ENCODE data around the gene UBE3B.

Gene UBE3B

GRCh38 chr12:109547286-109547685, 69.9 kb downstream of the UBE3B start:
- 94 to 96% methylated on average over 18 of the region's 18 CpGs for WGBS, 2 experiments
- H3K9me3 ChIP-seq (ENCODE audit: control insufficient read depth, low read length) = no peaks in the 10 kb centered on the region

GRCh38 chr12:109548258-109548657, 70.8 kb downstream of the UBE3B start:
- Histone ChIP-seq H3K27ac (ENCODE audit: insufficient read depth, low read depth, low read length, poor library complexity, severe bottlenecking) (no peak overlapping the region), H3K36me3 (ENCODE audit: control insufficient read depth, insufficient read depth, low read length) (no peaks in the 10 kb centered on the region), H3K4me3 (ENCODE audit: insufficient read depth, low read depth, low read length) (no peak overlapping the region), H3K9me3 (ENCODE audit: control insufficient read depth, low read length) (no peaks in the 10 kb centered on the region), H3K4me1 (ENCODE audit: control insufficient read depth, insufficient read depth, low read length) (no peaks in the 10 kb centered on the region), H3K27me3 (ENCODE audit: control insufficient read depth, insufficient read depth, low read length, poor library complexity, severe bottlenecking) (no peaks in the 10 kb centered on the region)
- WGBS, 2 experiments = 76 to 80% methylated on average over 4 of the region's 4 CpGs

More at GRCh38 chr12:109547286-109547685, 69.9 kb downstream of the UBE3B start:
- H3K36me3 ChIP-seq (ENCODE audit: control insufficient read depth, insufficient read depth, low read length) = no peaks in the 10 kb centered on the region
- no peak overlapping the region for H3K27ac ChIP-seq (ENCODE audit: insufficient read depth, low read depth, low read length, poor library complexity, severe bottlenecking)
- H3K27me3 ChIP-seq (ENCODE audit: control insufficient read depth, insufficient read depth, low read length, poor library complexity, severe bottlenecking) = no peaks in the 10 kb centered on the region
- H3K4me3 ChIP-seq (ENCODE audit: insufficient read depth, low read depth, low read length) = no peak overlapping the region
- H3K4me1 ChIP-seq (ENCODE audit: control insufficient read depth, insufficient read depth, low read length) = no peaks in the 10 kb centered on the region

GRCh38 chr12:109549613-109550270, 72.3 kb downstream of the UBE3B start:
- 79 to 80% methylated on average over 15 of the region's 15 CpGs for WGBS, 2 experiments
- no peaks in the 10 kb centered on the region for H3K36me3 ChIP-seq (ENCODE audit: control insufficient read depth, insufficient read depth, low read length)

GRCh38 chr12:109550281-109550680, 72.8 kb downstream of the UBE3B start:
- no peak overlapping the region for H3K4me3 ChIP-seq (ENCODE audit: insufficient read depth, low read depth, low read length)
- H3K27ac ChIP-seq (ENCODE audit: insufficient read depth, low read depth, low read length, poor library complexity, severe bottlenecking) = no peak overlapping the region
- H3K9me3 ChIP-seq (ENCODE audit: control insufficient read depth, low read length) = no peaks in the 10 kb centered on the region
- H3K4me1 ChIP-seq (ENCODE audit: control insufficient read depth, insufficient read depth, low read length) = no peaks in the 10 kb centered on the region
- WGBS, 2 experiments = 85 to 88% methylated on average over 12 of the region's 12 CpGs
- no peaks in the 10 kb centered on the region for H3K27me3 ChIP-seq (ENCODE audit: control insufficient read depth, insufficient read depth, low read length, poor library complexity, severe bottlenecking)
- H3K36me3 ChIP-seq (ENCODE audit: control insufficient read depth, insufficient read depth, low read length) = no peaks in the 10 kb centered on the region

More at GRCh38 chr12:109549613-109550270, 72.3 kb downstream of the UBE3B start:
- no peak overlapping the region for H3K4me3 ChIP-seq (ENCODE audit: insufficient read depth, low read depth, low read length)
- H3K9me3 ChIP-seq (ENCODE audit: control insufficient read depth, low read length) = no peaks in the 10 kb centered on the region
- no peaks in the 10 kb centered on the region for H3K4me1 ChIP-seq (ENCODE audit: control insufficient read depth, insufficient read depth, low read length)
- H3K27ac ChIP-seq (ENCODE audit: insufficient read depth, low read depth, low read length, poor library complexity, severe bottlenecking) = no peak overlapping the region
- no peaks in the 10 kb centered on the region for H3K27me3 ChIP-seq (ENCODE audit: control insufficient read depth, insufficient read depth, low read length, poor library complexity, severe bottlenecking)

- Histone ChIP-seq H3K4me1 (ENCODE audit: control insufficient read depth, insufficient read depth, low read length) (no peaks in the 10 kb centered on the region), H3K4me3 (ENCODE audit: insufficient read depth, low read depth, low read length) (no peak overlapping the region), H3K9me3 (ENCODE audit: control insufficient read depth, low read length) (no peaks in the 10 kb centered on the region), H3K36me3 (ENCODE audit: control insufficient read depth, insufficient read depth, low read length) (no peaks in the 10 kb centered on the region), H3K27me3 (ENCODE audit: control insufficient read depth, insufficient read depth, low read length, poor library complexity, severe bottlenecking) (no peaks in the 10 kb centered on the region), H3K27ac (ENCODE audit: insufficient read depth, low read depth, low read length, poor library complexity, severe bottlenecking) (no peak overlapping the region)
- 95 to 96% methylated on average over 6 of the region's 6 CpGs for WGBS, 2 experiments
Measured at GRCh38 chr12:109551108-109551507, 73.7 kb downstream of the UBE3B start.

GRCh38 chr12:109552971-109553370, 75.5 kb downstream of the UBE3B start:
- H3K4me3 ChIP-seq (ENCODE audit: insufficient read depth, low read depth, low read length) = no peak overlapping the region
- 90 to 93% methylated on average over 4 of the region's 4 CpGs for WGBS, 2 experiments
- no peaks in the 10 kb centered on the region for H3K9me3 ChIP-seq (ENCODE audit: control insufficient read depth, low read length)
- H3K27me3 ChIP-seq (ENCODE audit: control insufficient read depth, insufficient read depth, low read length, poor library complexity, severe bottlenecking) = no peaks in the 10 kb centered on the region
- H3K36me3 ChIP-seq (ENCODE audit: control insufficient read depth, insufficient read depth, low read length) = no peaks in the 10 kb centered on the region
- no peaks in the 10 kb centered on the region for H3K4me1 ChIP-seq (ENCODE audit: control insufficient read depth, insufficient read depth, low read length)
- H3K27ac ChIP-seq (ENCODE audit: insufficient read depth, low read depth, low read length, poor library complexity, severe bottlenecking) = no peak overlapping the region

GRCh38 chr12:109553483-109553882, 76.0 kb downstream of the UBE3B start:
- Histone ChIP-seq H3K27ac (ENCODE audit: insufficient read depth, low read depth, low read length, poor library complexity, severe bottlenecking) (no peak overlapping the region), H3K36me3 (ENCODE audit: control insufficient read depth, insufficient read depth, low read length) (no peaks in the 10 kb centered on the region), H3K9me3 (ENCODE audit: control insufficient read depth, low read length) (no peaks in the 10 kb centered on the region), H3K4me3 (ENCODE audit: insufficient read depth, low read depth, low read length) (no peak overlapping the region), H3K27me3 (ENCODE audit: control insufficient read depth, insufficient read depth, low read length, poor library complexity, severe bottlenecking) (no peaks in the 10 kb centered on the region), H3K4me1 (ENCODE audit: control insufficient read depth, insufficient read depth, low read length) (no peaks in the 10 kb centered on the region)
- 95 to 97% methylated on average over 6 to 7 of the region's 7 CpGs for WGBS, 2 experiments

GRCh38 chr12:109553906-109554500, 76.6 kb downstream of the UBE3B start:
- H3K36me3 ChIP-seq (ENCODE audit: control insufficient read depth, insufficient read depth, low read length) = no peaks in the 10 kb centered on the region
- 89 to 90% methylated on average over 16 of the region's 16 CpGs for WGBS, 2 experiments
- no peaks in the 10 kb centered on the region for H3K4me1 ChIP-seq (ENCODE audit: control insufficient read depth, insufficient read depth, low read length)
- no peaks in the 10 kb centered on the region for H3K9me3 ChIP-seq (ENCODE audit: control insufficient read depth, low read length)
- H3K27me3 ChIP-seq (ENCODE audit: control insufficient read depth, insufficient read depth, low read length, poor library complexity, severe bottlenecking) = no peaks in the 10 kb centered on the region
- H3K4me3 ChIP-seq (ENCODE audit: insufficient read depth, low read depth, low read length) = no peak overlapping the region
- H3K27ac ChIP-seq (ENCODE audit: insufficient read depth, low read depth, low read length, poor library complexity, severe bottlenecking) = no peak overlapping the region

GRCh38 chr12:109554761-109555160, 77.3 kb downstream of the UBE3B start:
- Histone ChIP-seq H3K36me3 (ENCODE audit: control insufficient read depth, insufficient read depth, low read length) (no peaks in the 10 kb centered on the region), H3K9me3 (ENCODE audit: control insufficient read depth, low read length) (no peaks in the 10 kb centered on the region), H3K4me1 (ENCODE audit: control insufficient read depth, insufficient read depth, low read length) (no peaks in the 10 kb centered on the region), H3K4me3 (ENCODE audit: insufficient read depth, low read depth, low read length) (no peak overlapping the region), H3K27ac (ENCODE audit: insufficient read depth, low read depth, low read length, poor library complexity, severe bottlenecking) (no peak overlapping the region), H3K27me3 (ENCODE audit: control insufficient read depth, insufficient read depth, low read length, poor library complexity, severe bottlenecking) (no peaks in the 10 kb centered on the region)
- 87 to 92% methylated on average over 6 of the region's 6 CpGs for WGBS, 2 experiments

- H3K4me3 ChIP-seq (ENCODE audit: insufficient read depth, low read depth, low read length) = no peak overlapping the region
- no peak overlapping the region for H3K27ac ChIP-seq (ENCODE audit: insufficient read depth, low read depth, low read length, poor library complexity, severe bottlenecking)
- no peaks in the 10 kb centered on the region for H3K4me1 ChIP-seq (ENCODE audit: control insufficient read depth, insufficient read depth, low read length)
- H3K27me3 ChIP-seq (ENCODE audit: control insufficient read depth, insufficient read depth, low read length, poor library complexity, severe bottlenecking) = no peaks in the 10 kb centered on the region
- H3K36me3 ChIP-seq (ENCODE audit: control insufficient read depth, insufficient read depth, low read length) = no peaks in the 10 kb centered on the region
- WGBS, 2 experiments = 85 to 89% methylated on average over 17 to 18 of the region's 18 CpGs
- H3K9me3 ChIP-seq (ENCODE audit: control insufficient read depth, low read length) = no peaks in the 10 kb centered on the region
Measured at GRCh38 chr12:109555431-109556315, 78.2 kb downstream of the UBE3B start.

All from ectodermal cell (in vitro differentiated cells).